ENCODE data around the gene EXPH5. TPM values are rescaled to one million over a fixed set of nuclear protein-coding genes. Genes with fewer than 3 reads are reported as not detected.
"Not testable (repeated sequence)": the region's sequence is repeated elsewhere in the genome, so short reads cannot be mapped to it uniquely, and the experiment has no call there.

The EXPH5 gene
- polyA plus RNA-seq, 1 donor = 0.43 TPM

DNA sequence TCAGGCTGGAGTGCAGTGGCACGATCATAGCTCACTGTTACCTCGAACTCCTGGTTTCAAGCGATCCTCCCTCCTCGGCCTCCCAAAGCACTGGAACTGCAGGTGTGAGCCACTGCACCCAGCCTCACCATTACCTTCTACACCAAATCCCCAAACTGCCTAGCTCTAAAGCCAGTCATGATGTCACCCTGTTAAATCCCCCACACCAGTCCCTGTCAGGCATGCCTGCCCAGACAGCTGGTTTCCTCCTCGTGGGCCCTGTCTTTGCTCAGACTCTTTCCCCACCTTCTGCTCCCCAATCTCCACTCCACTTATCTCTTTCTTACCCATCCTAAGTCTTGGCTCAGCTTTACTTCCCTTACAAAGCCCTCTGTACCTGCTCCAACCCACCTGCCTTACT lies 12.5 kb upstream of the EXPH5 start:
- no peak for DNase-seq (ENCODE audit: low read depth)

DNA sequence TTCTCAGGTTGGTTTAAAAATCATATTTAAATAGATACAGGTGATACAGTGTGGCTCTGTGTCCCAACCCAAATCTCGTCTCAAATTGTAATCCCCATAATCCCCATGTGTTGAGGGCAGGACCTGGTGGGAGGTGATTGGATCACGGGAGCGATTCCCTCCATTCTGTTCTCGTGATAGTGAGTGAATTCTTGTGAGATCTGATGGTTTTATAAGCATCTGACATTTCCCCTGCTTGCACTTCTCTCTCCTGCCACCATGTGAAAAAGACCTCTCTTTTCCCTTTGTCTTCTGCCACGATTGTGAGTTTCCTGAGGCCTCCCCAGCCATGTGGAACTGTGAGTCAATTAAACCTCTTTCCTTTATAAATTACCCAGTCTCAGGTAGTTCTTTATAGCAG lies 9.2 kb upstream of the EXPH5 start:
- not testable (repeated sequence) for DNase-seq (ENCODE audit: low read depth)

DNA sequence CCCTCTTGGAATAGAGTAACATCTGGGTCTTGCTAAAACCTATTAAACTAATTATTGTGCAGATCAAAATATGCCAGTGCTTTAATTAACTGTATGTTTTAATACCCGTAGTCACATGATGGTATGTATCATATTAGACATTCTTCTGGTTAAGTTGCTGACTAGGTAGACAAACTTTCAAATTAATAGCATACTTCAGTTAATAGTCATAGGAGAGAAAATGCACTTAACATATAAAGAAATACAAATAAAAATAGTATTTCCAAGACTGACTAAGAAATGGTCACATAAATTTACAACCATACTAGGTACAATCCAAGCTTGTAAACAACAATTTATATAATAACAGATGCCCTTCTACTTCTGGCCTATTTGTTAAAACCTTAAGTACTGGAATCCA lies 7.6 kb upstream of the EXPH5 start:
- no peak for DNase-seq (ENCODE audit: low read depth)

DNA sequence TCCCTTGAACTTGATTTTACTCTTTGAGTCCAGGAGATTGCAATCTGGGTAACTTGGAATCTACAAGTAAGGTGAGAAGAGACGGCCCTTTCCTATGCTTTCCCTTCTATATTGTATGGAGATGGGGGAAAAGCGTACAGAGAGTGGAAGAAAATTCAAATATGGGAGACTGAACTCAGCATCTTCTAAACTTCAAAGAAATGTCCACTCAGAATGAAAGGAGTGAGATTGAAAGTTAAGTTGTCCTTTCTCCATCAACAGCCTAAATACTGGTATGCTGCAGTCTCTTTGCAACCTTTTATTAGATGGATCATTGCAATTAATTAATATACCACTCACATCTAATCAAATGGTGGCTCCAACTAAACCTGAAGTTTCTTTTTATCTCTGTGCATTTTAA lies 6.4 kb upstream of the EXPH5 start:
- no peak for DNase-seq (ENCODE audit: low read depth)

DNA sequence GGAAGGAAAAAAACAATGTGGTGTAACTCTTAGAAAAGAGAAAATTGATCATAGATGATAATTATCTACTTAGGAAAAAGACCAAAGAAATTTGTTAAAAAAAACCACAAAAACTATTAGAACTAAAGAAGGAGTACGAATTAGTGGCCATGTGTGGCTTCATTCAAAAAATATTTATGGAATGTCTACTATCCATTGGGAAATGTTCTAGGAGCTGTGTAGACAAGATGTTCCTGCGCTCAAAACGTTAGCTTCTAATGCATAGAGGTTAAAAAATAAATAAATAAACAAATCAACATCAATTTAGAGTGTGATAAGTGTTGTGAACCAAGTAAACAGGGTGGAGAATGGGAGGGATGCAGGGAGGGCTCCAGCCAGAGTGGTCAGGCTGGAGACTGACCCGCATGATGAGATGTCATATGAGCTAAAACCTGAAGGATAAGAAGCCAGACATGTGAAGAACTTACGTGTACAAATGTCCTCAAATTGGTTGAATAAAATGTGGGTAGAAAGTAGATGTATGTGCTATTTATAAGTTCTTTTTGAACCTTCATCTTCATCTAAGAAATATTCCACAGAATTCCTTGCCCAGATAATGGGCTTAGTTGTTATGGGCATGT lies 4.3 kb upstream of the EXPH5 start:
- no peak for DNase-seq (ENCODE audit: low read depth)

DNA sequence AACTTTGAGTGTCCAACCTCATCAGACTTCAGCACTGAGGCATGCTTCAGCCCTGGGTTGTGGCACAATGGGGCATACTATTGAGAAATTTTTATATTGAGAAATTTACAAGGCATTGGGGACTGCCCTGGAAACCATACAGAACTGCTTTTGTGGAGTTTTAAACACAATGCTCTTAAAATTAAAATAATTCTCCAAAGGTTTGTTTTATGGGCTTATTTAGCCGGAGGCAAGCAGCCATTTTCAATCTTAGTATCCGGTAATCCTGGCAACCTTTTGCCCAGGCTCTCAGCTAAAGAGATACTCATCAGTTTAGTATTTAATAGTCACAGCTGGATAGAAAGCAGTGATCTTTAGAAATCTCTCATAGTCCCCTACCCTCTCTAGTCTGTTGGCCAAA lies 3.1 kb upstream of the EXPH5 start:
- no peak for DNase-seq (ENCODE audit: low read depth)

DNA sequence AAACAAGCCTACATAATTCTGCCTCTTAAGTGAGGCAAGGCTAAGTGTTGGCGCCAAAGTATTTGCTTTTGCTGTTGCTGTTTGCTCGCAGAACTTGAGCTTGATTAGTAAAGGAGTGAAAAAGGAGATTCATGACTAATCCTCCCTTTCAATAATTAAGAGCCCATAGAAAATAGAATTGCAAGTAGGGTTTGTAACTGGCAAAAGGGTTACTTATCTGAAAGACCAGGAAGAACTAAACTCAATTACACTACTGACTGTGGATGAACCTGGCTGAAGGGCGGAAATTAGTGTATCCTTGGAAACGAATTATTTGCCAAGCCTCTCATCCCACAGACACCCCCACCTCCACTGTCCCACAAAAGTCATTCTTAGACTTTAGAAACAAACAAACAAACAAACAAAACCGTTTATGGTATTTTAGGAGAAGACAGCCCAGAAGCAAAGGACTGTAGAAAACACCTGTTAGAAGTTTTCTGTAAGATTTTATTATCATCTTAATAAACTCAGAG lies 411 bp upstream of the EXPH5 start:
- DNase-seq (ENCODE audit: low read depth) = no peak

DNA sequence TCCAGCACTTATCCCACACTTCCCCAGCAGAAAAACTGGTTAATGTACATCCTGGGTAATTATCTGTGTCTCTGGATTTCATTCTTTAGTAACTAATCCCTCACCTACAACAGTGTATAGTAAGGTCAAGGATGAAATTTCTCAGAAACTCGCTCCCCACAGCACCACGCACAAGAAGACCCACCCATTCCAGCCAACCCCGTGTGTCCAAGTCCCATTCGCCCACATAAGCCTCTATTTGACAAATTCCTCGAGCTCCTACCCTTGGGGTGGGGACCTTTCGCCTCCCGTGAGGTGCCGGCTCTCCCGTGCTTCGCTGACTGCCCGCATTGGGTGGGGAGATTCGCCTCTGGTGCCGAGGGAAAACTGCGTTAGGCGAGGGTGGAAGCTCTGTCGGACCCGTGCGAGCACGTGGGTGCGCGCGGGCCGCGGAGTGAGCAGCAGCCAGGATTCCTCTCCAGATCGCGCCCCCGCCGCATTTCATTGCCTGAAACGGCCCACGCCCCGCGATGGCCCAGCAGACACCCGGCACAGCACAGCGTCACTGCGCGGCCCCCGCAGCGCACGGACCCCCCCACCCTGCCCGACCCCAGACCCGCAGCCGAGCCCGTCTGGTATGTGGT lies 866 bp downstream of the EXPH5 start:
- DNase-seq (ENCODE audit: low read depth) = no peak

DNA sequence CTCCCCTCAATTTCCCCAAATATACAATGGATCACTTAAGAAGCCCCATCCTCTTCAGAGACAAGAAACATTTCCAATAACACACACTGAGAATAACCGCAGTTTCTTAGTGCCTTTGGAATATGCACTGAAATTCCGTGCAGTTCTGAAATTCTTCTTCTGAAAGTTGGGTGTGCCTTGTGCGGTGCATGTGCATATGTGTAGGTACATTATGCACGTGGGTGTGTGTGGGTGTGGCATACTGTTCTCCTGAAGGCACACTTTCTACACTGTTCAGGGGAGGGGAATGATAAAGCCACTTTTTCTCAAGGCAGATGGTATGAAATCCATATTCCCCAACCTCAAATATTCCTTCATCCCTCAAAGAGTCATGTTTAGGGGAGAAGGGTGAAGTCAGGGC lies 1.7 kb downstream of the EXPH5 start:
- DNase-seq (ENCODE audit: low read depth) = no peak

DNA sequence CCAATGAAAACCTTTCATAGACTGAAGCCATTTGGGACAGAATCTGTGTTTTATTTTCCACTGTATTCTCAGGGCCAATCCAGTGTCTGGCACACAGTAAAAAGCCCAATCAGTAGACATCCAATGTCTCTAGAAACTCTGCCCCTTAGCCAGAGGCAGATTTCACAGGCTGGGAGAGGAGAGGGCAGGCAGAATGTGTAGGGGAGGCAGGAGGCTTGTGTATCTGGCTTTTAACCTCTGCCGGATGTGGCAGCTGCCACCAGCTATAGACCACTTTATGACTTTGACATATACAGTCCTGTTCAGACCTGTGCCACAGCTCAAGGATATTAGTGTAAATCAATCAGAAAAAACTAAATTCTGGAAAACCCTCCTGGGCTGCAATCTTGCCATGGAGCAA lies 4.4 kb downstream of the EXPH5 start:
- DNase-seq (ENCODE audit: low read depth) = no peak

DNA sequence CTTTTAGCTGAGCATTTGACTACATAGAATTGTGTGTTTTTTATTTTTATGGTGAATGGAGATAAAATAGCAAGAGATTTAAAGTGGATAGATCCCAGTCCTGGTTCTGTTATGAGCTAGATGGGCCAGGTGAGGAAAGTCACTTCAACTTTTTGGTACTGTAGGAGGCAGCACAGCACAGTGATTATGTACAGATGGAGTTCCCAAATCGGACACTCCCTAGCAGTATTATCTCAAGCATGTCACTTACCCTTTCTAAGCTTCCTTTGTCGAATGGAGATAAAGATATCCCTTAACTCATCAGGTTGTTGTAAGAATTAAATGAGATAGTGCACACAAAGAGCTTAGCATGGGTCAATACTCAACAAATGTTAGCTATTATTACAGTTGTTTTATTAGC lies 5.3 kb downstream of the EXPH5 start:
- DNase-seq (ENCODE audit: low read depth) = no peak

DNA sequence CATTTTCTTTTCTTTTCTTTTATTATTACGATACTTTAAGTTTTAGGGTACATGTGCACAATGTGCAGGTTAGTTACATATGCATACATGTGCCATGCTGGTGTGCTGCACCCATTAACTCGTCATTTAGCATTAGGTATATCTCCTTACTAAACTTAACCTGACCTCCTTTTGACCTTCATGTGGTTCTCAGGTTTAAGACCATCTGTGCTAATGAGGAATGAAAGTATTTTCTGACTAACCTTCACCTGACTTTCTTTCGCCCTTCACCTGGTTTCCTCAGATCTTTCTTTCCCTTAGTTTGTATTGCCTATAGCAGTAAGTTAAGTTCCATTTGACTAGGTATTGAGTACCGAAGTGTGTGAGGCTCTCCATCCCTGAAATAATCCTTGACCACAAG lies 6.5 kb downstream of the EXPH5 start:
- no peak for DNase-seq (ENCODE audit: low read depth)

DNA sequence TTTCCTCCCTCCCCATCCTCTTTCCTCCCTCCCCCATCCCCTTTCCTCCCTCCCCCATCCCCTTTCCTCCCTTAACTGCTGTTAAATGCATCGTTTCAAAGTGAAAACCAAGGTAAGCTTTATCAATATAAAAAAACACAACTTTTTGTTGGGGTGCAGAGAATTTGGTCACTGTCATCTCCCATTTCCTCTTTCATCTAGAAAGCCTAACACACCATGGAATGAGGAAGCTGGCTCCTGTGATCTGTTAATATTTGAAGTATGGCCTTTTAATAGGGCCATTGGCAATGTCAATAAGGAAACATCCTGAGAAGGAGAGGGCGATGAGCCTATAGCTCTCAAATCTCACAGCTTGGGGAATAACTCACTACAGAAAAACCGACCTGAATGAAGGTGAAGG lies 7.0 kb downstream of the EXPH5 start:
- no peak for DNase-seq (ENCODE audit: low read depth)

DNA sequence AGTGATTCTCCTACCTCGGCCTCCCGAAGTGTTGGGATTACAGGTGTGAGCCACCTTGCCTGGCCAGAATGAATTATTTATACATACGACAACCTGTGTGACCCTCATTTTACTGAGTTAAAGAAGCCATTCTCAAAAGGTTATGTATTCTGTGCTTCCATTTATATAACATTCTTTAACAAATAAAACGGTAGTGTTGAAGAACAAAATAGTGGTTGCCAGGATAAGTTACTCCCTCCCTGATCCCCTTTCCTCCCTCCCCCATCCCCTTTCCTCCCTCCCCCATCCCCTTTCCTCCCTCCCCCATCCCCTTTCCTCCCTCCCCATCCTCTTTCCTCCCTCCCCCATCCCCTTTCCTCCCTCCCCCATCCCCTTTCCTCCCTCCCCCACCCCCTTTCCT lies 7.4 kb downstream of the EXPH5 start:
- DNase-seq (ENCODE audit: low read depth) = not testable (repeated sequence)

DNA sequence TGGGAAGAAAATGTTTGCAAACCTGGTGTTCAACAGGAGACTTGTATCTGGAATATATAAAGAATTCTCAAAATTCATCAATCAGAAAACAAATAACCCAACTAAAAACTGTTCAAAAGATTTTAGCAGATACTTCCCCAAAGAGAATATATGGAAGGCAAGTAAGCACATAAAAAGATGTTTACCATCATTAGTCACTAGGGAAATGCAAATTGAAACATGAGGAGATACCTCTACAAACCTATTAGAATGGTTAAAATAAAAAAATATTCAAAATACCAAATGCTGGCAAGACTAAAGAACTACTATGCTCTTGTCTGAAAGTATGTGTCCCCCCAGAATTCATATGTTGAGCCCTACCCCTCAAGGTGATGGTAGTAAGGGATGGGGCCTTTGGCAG lies 8.6 kb downstream of the EXPH5 start:
- no peak for DNase-seq (ENCODE audit: low read depth)

DNA sequence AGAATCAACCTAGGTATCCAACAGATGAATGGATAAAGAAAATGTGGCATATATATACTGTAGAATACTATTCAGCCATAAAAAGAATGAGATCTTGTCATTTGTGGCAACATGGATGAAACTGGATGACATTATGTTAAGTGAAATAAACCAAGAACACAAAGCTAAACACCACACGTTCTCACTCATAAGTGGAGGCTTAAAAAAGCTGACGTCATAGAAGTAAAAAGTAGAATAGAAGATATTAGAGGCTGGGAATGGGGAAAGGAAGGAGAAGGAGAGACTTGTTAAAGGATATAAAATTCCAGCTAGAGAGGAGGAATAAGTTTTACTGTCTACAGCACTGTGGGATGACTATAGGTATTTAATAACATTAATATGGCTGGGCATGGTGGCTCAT lies 12.9 kb downstream of the EXPH5 start:
- no peak for DNase-seq (ENCODE audit: low read depth)

DNA sequence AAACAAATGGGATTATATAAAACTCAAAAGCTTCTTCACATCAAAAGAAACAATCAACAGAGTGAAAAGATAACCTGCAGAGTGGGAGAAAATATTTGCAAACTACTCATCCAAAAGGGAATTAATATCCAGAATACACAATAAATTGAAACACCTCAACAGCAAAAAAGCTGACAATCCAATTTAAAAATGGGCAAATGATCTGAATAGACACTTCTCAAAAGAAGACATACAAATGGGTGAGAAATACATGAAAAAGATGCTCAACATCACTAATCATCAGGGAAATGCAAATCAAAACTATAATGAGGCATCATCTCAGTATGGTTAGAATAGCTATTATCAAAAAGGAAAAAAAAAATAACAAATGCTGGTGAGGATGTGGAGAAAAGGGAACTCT lies 13.5 kb downstream of the EXPH5 start:
- no peak for DNase-seq (ENCODE audit: low read depth)

DNA sequence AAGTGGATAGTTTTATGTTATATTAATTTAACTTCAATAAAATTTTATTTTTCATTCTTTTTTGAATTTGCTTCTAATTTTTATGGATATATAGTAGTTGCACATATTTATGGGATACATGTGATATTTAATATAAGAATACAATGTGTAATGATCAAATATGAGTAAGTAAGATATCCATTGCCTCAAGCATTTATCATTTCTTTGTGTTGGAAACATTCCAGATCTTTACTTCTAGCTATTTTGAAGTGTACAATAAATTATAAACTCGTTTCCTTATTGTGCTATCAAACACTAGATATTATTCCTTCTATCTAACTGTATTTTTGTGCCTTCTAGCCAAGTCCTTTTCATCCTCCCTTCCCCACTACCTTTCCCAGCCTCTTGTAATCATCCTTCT lies 17.0 kb downstream of the EXPH5 start:
- DNase-seq (ENCODE audit: low read depth) = no peak

DNA sequence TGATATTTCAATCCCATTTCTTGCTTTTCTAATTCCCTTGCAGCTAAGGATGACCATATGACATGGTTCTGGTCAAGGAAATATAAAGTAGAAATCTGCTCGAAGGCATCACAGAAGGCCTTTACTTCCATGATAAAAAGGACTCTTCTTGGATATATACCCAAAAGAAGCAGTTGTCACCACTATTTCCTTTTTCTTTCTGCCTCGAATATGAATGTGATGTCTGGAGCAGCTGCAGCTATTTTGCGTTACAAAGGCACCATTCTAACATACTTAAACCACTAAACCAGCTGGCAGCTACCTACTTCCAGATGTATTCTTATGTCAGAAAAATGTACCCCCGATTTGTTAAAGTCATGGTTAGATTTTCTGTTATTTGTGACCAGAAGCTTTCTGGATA lies 18.9 kb downstream of the EXPH5 start:
- no peak for DNase-seq (ENCODE audit: low read depth)

DNA sequence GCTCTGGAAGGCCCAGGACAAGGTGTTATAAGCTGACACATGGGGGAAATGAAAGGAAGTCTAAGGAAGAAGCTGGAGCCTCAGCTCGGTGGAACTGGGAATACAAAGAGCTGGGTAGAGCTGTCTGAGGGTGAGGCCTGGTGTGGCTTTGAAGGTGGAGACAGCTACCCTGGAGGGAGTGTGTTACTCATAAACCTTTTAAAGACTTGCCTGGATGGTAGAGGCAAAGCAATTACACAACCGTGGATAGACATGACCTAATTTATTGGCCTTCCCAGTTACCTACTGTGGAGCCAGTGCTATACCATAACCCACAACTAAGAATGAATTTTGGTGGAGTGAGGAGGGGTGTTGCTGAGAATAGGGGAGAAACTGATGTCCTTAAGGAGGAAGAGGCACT lies 22.6 kb downstream of the EXPH5 start:
- no peak for DNase-seq (ENCODE audit: low read depth)

DNA sequence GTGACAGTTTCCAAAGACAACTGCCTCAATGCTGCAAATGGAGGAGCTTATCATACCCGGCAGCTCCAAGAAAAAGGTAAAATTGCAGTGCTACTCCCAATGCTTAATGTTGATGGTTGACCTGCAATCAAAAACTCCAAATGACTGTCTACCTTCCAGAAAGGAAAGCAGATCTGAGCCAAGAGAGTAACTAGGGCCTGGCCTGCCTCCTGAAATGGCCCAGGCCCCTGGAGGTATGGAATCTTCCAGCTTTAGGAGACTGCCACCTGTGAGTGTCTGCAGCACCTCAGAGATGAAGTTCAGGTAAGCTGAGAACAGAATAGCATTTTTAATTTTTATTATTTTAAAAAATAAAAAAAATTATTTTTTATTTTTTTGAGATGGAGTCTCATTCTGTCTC lies 23.7 kb downstream of the EXPH5 start:
- no peak for DNase-seq (ENCODE audit: low read depth)

DNA sequence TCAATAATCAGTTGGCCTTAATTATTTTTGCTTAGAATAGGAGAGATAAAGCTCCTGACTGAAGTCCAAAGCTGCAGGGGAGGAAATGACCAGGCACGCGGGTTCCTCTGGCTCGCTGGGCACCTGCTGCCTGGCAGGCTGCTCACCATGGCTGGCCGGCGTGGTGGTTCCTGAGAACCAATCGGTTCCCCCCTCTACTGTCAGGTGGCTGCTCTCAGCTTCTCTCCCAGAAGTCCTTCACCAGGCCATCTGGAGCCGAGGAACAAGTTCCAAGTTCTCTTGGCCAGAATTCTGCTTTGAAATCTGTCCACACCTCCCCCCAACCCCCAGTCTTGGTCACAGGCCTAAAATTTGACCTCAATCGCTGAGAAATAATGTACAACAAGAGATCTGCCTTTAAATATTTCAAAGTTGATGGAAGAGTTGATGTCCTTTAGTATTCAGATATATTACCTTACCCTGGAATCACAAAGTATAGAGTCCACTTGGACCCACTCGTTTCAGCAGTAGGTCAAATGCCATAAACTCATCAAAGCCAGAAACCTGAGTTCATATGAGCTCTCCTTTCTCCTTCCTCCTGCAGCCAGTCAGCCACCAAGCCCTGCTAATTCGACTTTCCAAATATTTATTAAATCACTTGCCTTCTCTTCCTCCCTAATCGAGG lies 25.2 kb downstream of the EXPH5 start:
- peak; percentile 32 for DNase-seq (ENCODE audit: low read depth)

DNA sequence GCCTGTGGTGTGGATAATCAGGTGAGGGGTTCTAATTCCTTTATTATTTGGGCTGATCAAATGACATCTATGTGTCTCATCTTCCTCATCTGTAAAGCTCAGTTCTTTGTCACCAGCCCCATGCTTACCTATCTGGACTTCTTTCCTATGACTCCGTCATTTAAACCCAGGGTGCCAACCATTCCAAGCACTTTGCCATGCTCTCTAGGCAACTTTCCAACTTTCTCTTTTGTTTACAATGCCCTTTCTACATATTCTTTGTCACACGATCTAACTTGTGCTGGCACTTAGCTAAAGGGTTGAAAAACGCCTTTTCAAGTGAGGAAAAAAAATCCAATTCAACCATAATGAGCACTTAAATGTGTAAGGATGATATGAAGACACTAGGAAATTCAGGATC lies 27.9 kb downstream of the EXPH5 start:
- DNase-seq (ENCODE audit: low read depth) = no peak
